Calu3 (cell line): ENCODE measurements around the gene COL4A2. TPM values are rescaled to one million over a fixed set of nuclear protein-coding genes. Genes with fewer than 3 reads are reported as not detected.

Experiments
- BruUV-seq: library from RNA; stranded (reverse); fragments of 400-500 nt; replicated peaks from 2 replicates; lab custom pipeline; 2021; lab: Mats Ljungman, UMichigan
- CTCF ChIA-PET: fragments of 300-600 bp; sonication (Branson Sonifier 250); formaldehyde crosslinking; loops from one replicate; lab custom pipeline; 2022; ENCODE audit warnings: antibody characterized with exemption; lab: Charles Lee
- DNase-seq: peaks from one replicate; pipeline ENCODE4 v3.0.0; 2022
- H3K27ac Mint-ChIP-seq: one replicate; pipeline ENCODE4 v1.8.0; 2022; ENCODE audit warnings: mixed read lengths; ENCODE audit not compliant: unreplicated experiment
- H3K27me3 Mint-ChIP-seq: one replicate; pipeline ENCODE4 v1.8.0; 2022; ENCODE audit warnings: mixed read lengths; ENCODE audit not compliant: unreplicated experiment
- H3K36me3 Mint-ChIP-seq: one replicate; pipeline ENCODE4 v1.8.0; 2022; ENCODE audit warnings: mild to moderate bottlenecking, moderate library complexity, mixed read lengths; ENCODE audit not compliant: insufficient read depth, unreplicated experiment
- H3K4me1 Mint-ChIP-seq: one replicate; pipeline ENCODE4 v1.8.0; 2022; ENCODE audit warnings: mild to moderate bottlenecking, low read depth, mixed read lengths; ENCODE audit not compliant: unreplicated experiment
- H3K4me3 Mint-ChIP-seq: one replicate; pipeline ENCODE4 v1.8.0; 2022; ENCODE audit warnings: mild to moderate bottlenecking, low read depth, moderate library complexity, mixed read lengths; ENCODE audit not compliant: unreplicated experiment
- H3K9me3 Mint-ChIP-seq: one replicate; pipeline ENCODE4 v1.8.0; 2022; ENCODE audit warnings: low read depth, mixed read lengths; ENCODE audit not compliant: unreplicated experiment
- intact Hi-C: fragments of 100-400 bp; cut with micrococcal nuclease; formaldehyde crosslinking; loops from one replicate; pipeline ENCODE4 v1.10.0; 2022; ENCODE audit not compliant: unreplicated experiment
- total RNA-seq: library from RNA; stranded (reverse); gene quantifications from 2 replicates; pipeline ENCODE4 v1.2.3, GENCODE V29; 2022
- TF ChIP-seq, protein P1 (sequence below): fragments of 200-600 bp; IDR thresholded peaks from one replicate; pipeline ENCODE4 v1.8.0; 2022; ENCODE audit warnings: antibody characterized with exemption; ENCODE audit not compliant: unreplicated experiment

Gene COL4A2
- total RNA-seq, 1 experiment from 2014 or later, result 0.42 TPM

DNA sequence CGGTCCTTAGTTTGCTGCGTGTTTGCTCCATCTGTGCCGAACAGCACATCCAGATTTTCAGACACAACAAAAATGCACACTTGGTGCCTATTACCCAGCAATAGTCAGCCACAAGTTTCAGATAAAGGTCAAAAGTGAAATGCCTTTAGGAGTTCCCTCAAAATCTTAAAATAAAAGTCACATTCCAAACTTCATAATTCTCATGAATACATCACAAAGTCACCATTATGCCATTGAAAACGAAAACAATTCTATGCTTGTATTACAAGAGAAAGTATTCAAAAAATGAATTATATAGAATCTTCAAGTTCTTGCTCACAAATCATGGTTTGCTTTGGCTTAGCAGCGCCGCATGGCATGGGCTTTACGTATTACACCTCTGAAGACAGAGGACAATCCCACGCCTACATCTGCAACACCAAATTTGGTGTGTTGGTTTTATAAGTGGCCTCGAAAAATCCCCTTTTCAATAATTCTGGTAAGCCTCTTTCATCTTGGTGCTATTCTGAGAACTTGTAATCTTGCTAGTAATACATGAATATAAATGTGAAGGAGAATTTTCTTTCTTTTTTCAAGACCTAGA lies 26.8 kb upstream of the COL4A2 start:
- CTCF ChIA-PET, result no interaction called here
- TF ChIP-seq, protein P1, sequence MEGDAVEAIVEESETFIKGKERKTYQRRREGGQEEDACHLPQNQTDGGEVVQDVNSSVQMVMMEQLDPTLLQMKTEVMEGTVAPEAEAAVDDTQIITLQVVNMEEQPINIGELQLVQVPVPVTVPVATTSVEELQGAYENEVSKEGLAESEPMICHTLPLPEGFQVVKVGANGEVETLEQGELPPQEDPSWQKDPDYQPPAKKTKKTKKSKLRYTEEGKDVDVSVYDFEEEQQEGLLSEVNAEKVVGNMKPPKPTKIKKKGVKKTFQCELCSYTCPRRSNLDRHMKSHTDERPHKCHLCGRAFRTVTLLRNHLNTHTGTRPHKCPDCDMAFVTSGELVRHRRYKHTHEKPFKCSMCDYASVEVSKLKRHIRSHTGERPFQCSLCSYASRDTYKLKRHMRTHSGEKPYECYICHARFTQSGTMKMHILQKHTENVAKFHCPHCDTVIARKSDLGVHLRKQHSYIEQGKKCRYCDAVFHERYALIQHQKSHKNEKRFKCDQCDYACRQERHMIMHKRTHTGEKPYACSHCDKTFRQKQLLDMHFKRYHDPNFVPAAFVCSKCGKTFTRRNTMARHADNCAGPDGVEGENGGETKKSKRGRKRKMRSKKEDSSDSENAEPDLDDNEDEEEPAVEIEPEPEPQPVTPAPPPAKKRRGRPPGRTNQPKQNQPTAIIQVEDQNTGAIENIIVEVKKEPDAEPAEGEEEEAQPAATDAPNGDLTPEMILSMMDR, result no peak

DNA sequence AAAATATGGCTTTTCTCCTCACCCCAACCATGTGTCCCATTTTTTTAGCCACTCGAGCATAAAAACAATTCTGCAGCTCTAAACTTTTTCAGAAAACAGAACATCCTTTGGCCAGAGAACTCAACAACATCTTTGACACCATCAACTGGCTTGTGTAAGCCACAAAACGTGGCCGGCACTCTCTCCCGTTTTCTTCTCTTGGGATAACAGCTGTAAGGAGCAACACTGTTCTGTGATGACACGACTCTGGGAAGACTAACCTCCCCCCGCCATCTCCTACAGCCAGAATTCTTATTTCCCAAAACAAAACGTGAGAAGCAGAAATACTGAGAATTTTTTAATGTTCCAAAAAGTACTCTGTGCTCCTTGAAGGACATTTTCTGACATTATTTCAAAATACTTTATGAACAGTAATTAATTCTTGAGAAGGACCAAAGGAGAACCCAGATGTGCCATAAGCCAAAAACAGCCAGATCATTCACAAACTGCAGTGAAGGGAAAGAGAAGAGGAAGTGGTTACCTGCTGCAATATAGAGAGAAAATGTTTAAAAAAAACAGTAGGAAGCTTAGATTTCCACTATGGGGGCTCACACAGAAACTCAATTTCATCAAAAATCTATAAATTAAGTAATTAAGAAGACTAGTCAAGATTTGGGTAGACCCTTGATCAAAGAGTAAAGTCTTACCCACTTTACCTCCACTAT lies 25.9 kb upstream of the COL4A2 start:
- Mint-ChIP-seq H3K36me3 (no peaks in the 10 kb centered on the region), H3K9me3 (no peaks in the 10 kb centered on the region), H3K4me3 (no peak overlapping the region), H3K27ac (no peak overlapping the region), H3K4me1 (no peaks in the 10 kb centered on the region), H3K27me3 (no peaks in the 10 kb centered on the region)
- intact Hi-C loops, result no loop called here
- no peak for DNase-seq
- TF ChIP-seq, protein P1, result no peak
- BruUV-seq, result no TSS peak
- CTCF ChIA-PET, result no interaction called here

More for the DNA sequence above, 26.8 kb upstream of the COL4A2 start:
- no peak for DNase-seq
- no peak overlapping the region for H3K27ac Mint-ChIP-seq
- no peaks in the 10 kb centered on the region for H3K36me3 Mint-ChIP-seq
- no peaks in the 10 kb centered on the region for H3K27me3 Mint-ChIP-seq
- intact Hi-C loops, result no loop called here
- H3K9me3 Mint-ChIP-seq, result no peaks in the 10 kb centered on the region
- no TSS peak for BruUV-seq
- no peaks in the 10 kb centered on the region for H3K4me1 Mint-ChIP-seq
- no peak overlapping the region for H3K4me3 Mint-ChIP-seq

DNA sequence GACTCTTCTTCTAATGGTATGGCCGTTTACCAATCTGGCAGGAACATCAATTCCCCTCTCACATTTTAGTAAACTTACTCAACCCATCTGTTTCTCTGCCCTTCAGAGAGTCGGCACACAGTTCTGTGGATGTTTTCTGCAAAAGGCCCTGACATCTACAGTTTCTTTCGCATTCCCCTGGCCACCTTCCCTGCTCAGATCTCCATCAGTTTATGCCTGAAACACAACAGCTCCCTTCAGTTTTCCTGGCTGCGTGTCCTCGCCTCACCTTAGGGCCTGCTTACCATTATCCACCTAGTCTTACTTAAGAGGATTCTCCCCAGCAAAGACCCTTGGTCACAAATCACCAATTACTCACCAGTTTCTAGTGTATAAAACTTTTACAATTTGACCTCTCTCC lies 25.3 kb upstream of the COL4A2 start:
- TF ChIP-seq, protein P1, result no peak

DNA sequence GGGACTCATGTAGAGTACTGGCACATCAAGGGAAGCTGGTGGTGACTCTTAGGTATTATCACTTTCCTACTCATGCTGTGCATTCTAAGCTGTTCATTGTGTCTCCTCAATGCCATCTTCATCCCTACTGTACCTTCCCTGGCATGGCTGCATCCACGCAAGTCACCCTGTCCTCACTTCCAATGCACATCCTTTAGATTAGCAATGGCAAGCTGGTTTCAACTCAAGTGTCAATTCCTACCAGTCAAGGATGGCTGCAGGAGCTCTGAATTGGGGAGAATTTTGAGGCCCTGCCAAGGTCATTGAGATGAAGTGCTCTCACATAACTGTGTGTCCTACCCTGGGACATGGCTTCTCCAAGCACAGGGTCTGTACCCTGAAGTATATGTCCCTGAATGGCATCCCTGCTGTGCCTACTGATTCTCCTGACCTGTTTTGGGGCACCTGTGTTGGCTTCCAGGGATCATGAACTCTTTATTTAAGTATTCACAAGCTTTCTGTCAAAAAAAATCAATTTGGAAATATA lies 24.7 kb upstream of the COL4A2 start:
- intact Hi-C loops, result no loop called here
- Mint-ChIP-seq H3K9me3 (no peaks in the 10 kb centered on the region), H3K27me3 (no peaks in the 10 kb centered on the region), H3K27ac (no peak overlapping the region), H3K36me3 (no peaks in the 10 kb centered on the region), H3K4me3 (no peak overlapping the region), H3K4me1 (no peaks in the 10 kb centered on the region)
- TF ChIP-seq, protein P1, result no peak
- no TSS peak for BruUV-seq
- CTCF ChIA-PET, result no interaction called here
- DNase-seq, result no peak

More for the DNA sequence above, 25.3 kb upstream of the COL4A2 start:
- no peaks in the 10 kb centered on the region for H3K9me3 Mint-ChIP-seq
- H3K4me1 Mint-ChIP-seq, result no peaks in the 10 kb centered on the region
- no peak for DNase-seq
- no TSS peak for BruUV-seq
- H3K4me3 Mint-ChIP-seq, result no peak overlapping the region
- H3K36me3 Mint-ChIP-seq, result no peaks in the 10 kb centered on the region
- no peak overlapping the region for H3K27ac Mint-ChIP-seq
- CTCF ChIA-PET, result no interaction called here
- H3K27me3 Mint-ChIP-seq, result no peaks in the 10 kb centered on the region
- intact Hi-C loops, result no loop called here
